ENCODE data around the gene FRAS1.

Gene FRAS1

GRCh38 chr4:78331965-78332364, 274.8 kb downstream of the FRAS1 start:
- TF ChIP-seq POLR2AphosphoS5 (IDR thresholded peaks at IDR 0.05; ENCODE audit: low read depth, low read length) (no peak), REST (IDR thresholded peaks at IDR 0.05; ENCODE audit: insufficient read depth in 1 of 2, low read depth in 2 of 2, low read length in 2 of 2) (no peak), TAF1 (IDR thresholded peaks at IDR 0.05; ENCODE audit: borderline replicate concordance, insufficient read depth, low read length) (no peak), SIN3A (IDR thresholded peaks at IDR 0.05; ENCODE audit: borderline replicate concordance, insufficient read depth, low read length) (no peak), FOXP2 (optimal IDR thresholded peaks at IDR 0.05; ENCODE audit: borderline replicate concordance, extremely low read depth, extremely low read length, insufficient read depth) (no peak)

GRCh38 chr4:78332976-78333375, 275.9 kb downstream of the FRAS1 start:
- TF ChIP-seq REST (IDR thresholded peaks at IDR 0.05; ENCODE audit: insufficient read depth in 1 of 2, low read depth in 2 of 2, low read length in 2 of 2) (no peak), SIN3A (IDR thresholded peaks at IDR 0.05; ENCODE audit: borderline replicate concordance, insufficient read depth, low read length) (no peak), FOXP2 (optimal IDR thresholded peaks at IDR 0.05; ENCODE audit: borderline replicate concordance, extremely low read depth, extremely low read length, insufficient read depth) (no peak), TAF1 (IDR thresholded peaks at IDR 0.05; ENCODE audit: borderline replicate concordance, insufficient read depth, low read length) (no peak), POLR2AphosphoS5 (IDR thresholded peaks at IDR 0.05; ENCODE audit: low read depth, low read length) (no peak)

GRCh38 chr4:78336093-78336943, 279.2 kb downstream of the FRAS1 start:
- TF ChIP-seq POLR2AphosphoS5 (IDR thresholded peaks at IDR 0.05; ENCODE audit: low read depth, low read length) = no peak

- TF ChIP-seq REST (IDR thresholded peaks at IDR 0.05; ENCODE audit: insufficient read depth in 1 of 2, low read depth in 2 of 2, low read length in 2 of 2) (no peak), TAF1 (IDR thresholded peaks at IDR 0.05; ENCODE audit: borderline replicate concordance, insufficient read depth, low read length) (no peak), SIN3A (IDR thresholded peaks at IDR 0.05; ENCODE audit: borderline replicate concordance, insufficient read depth, low read length) (no peak), FOXP2 (optimal IDR thresholded peaks at IDR 0.05; ENCODE audit: borderline replicate concordance, extremely low read depth, extremely low read length, insufficient read depth) (no peak), POLR2AphosphoS5 (IDR thresholded peaks at IDR 0.05; ENCODE audit: low read depth, low read length) (no peak)
Observed at GRCh38 chr4:78337244-78338020, 280.3 kb downstream of the FRAS1 start.

- no peak for TF ChIP-seq SIN3A (IDR thresholded peaks at IDR 0.05; ENCODE audit: borderline replicate concordance, insufficient read depth, low read length)
- TF ChIP-seq POLR2AphosphoS5 (IDR thresholded peaks at IDR 0.05; ENCODE audit: low read depth, low read length) = no peak
- no peak for TF ChIP-seq TAF1 (IDR thresholded peaks at IDR 0.05; ENCODE audit: borderline replicate concordance, insufficient read depth, low read length)
- TF ChIP-seq FOXP2 (optimal IDR thresholded peaks at IDR 0.05; ENCODE audit: borderline replicate concordance, extremely low read depth, extremely low read length, insufficient read depth) = no peak
- no peak for TF ChIP-seq REST (IDR thresholded peaks at IDR 0.05; ENCODE audit: insufficient read depth in 1 of 2, low read depth in 2 of 2, low read length in 2 of 2)
Observed at GRCh38 chr4:78342125-78342524, 285.0 kb downstream of the FRAS1 start.

Measured in PFSK-1 (cell line).